Esophagus squamous epithelium (tissue), 5 donors: ENCODE data around the gene CD19. TPM values are rescaled to one million over a fixed set of nuclear protein-coding genes. Genes with fewer than 3 reads are reported as not detected.

Source experiments
- DNase-seq: peaks from one replicate; lab custom pipeline; 2025; lab: John Stamatoyannopoulos, UW
- H3K27ac ChIP-seq, 4 donors: fragments of 200-600 bp; sonication (generic); one replicate each; pipeline ENCODE4 v1.5.1; 2016 to 2019; ENCODE audit warnings: mild to moderate bottlenecking in 1 of 4
- H3K27me3 ChIP-seq, 4 donors: fragments of 200-600 bp; sonication (generic); 1 replicate in 3 of 4; 2 replicates in 1 of 4; pipeline versions ENCODE4 v1.5.1 to v1.6.0; 2017 to 2021; ENCODE audit warnings: antibody characterized with exemption in 1 of 4
- H3K36me3 ChIP-seq, 3 donors: fragments of 200-600 bp; sonication (generic); one replicate each; pipeline ENCODE4 v1.5.1; 2016 to 2019
- H3K4me1 ChIP-seq, 3 donors: fragments of 200-600 bp; sonication (generic); one replicate each; pipeline ENCODE4 v1.5.1; 2017 to 2019
- H3K4me3 ChIP-seq, 4 donors: fragments of 200-600 bp; sonication (generic); 1 replicate in 3 of 4; 2 replicates in 1 of 4; pipeline ENCODE4 v1.5.1; 2016 to 2019; ENCODE audit warnings: mild to moderate bottlenecking in 2 of 4, moderate library complexity in 1 of 4
- H3K9me3 ChIP-seq, 3 donors: fragments of 200-600 bp; sonication (generic); one replicate each; pipeline ENCODE4 v1.5.1; 2016 to 2019
- POLR2A ChIP-seq, 4 donors: fragments of 450-650 bp; IDR thresholded peaks; one replicate each; pipeline ENCODE4 v1.6.1; 2017; ENCODE audit warnings: antibody characterized with exemption in 4 of 4, mild to moderate bottlenecking in 4 of 4, moderate library complexity in 3 of 4
- WGBS, 2 donors: methylation state at CpG; one replicate each; pipeline ENCODE4 v1.1.5; 2018; 5-methylcytosine and 5-hydroxymethylcytosine counted together
- intact Hi-C: fragments of 100-400 bp; cut with DNase I; formaldehyde crosslinking; loops from one replicate; pipeline ENCODE4 v1.15.0; 2022
- total RNA-seq, 4 donors: library from RNA; depleted of rRNA; stranded (reverse); fragments of >200 nt; gene quantifications; one replicate each; pipeline ENCODE4 v1.1.0, GENCODE V29; 2016
- TF ChIP-seq, protein P1 (sequence below), 6 experiments: fragments of 450-650 bp in 4 of 6; fragments of 200-600 bp in 2 of 6; sonication (generic) in 2 of 6; IDR thresholded peaks; one replicate each; pipeline ENCODE4 v1.5.1; 2016 to 2019; ENCODE audit warnings: antibody characterized with exemption in 6 of 6, mild to moderate bottlenecking in 4 of 6, moderate library complexity in 4 of 6
- donor health status: DM: yes; HTN: yes; CAD: no.

The CD19 gene
- total RNA-seq, 4 donors from 2014 or later, result 0.19 to 0.42 TPM; not detected in 2

DNA sequence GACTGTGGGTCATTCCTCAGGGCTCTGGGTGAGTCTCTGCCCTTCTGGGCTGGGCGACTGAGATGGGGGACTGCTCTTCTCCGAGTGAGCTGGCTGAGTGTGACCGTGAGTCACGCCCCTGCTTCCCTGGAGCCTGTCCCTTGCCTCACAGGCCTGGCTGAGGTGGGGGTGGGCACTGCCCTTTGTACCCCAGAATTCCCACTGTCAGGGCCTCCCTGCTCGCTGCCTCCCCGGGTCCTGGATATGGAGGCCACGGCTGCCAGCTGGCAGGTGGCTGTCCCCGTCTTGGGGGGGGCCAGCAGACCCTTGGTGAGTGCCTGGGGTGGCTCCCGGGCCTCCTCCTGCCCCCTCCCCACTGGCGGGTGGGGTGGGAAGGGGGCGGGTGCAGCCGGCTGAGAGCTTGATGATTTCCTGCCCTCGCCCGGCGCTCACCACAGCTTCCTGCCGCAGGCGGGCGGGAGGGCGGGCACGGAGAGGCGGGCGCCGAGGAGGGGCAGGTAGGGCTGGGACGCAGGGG is 52.9 kb downstream of the CD19 start, which contains the start of gene LAT:
Gene LAT (plus strand): TSS at position 434 of the 517 bp plus-strand sequence. CDS start 366 bp downstream, outside the sequence.
- peaks cover 0 to 7% (median 0%) of the 10 kb centered on the region in 3 donors for H3K4me1 ChIP-seq
- peaks cover 17 to 99% (median 36%) of the 10 kb centered on the region in 3 donors for H3K36me3 ChIP-seq
- DNase-seq, result no peak
- WGBS, 2 donors, result 40% methylated on average over 1 to 2 of the region's 24 CpGs
- intact Hi-C loops, result no loop called here
- H3K27ac ChIP-seq, result peak within 1 kb of the TSS; percentile 28 to 68 (median 41)
- H3K27me3 ChIP-seq, result no peaks in the 10 kb centered on the region
- peaks cover 0 to 19% (median 5%) of the 10 kb centered on the region in 3 donors for H3K9me3 ChIP-seq
- peak within 1 kb of the TSS; percentile 0 to 50 (median 36) for H3K4me3 ChIP-seq
- no peak for TF ChIP-seq POLR2A (IDR thresholded peaks at IDR 0.05)
- TF ChIP-seq, protein P1, sequence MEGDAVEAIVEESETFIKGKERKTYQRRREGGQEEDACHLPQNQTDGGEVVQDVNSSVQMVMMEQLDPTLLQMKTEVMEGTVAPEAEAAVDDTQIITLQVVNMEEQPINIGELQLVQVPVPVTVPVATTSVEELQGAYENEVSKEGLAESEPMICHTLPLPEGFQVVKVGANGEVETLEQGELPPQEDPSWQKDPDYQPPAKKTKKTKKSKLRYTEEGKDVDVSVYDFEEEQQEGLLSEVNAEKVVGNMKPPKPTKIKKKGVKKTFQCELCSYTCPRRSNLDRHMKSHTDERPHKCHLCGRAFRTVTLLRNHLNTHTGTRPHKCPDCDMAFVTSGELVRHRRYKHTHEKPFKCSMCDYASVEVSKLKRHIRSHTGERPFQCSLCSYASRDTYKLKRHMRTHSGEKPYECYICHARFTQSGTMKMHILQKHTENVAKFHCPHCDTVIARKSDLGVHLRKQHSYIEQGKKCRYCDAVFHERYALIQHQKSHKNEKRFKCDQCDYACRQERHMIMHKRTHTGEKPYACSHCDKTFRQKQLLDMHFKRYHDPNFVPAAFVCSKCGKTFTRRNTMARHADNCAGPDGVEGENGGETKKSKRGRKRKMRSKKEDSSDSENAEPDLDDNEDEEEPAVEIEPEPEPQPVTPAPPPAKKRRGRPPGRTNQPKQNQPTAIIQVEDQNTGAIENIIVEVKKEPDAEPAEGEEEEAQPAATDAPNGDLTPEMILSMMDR (IDR thresholded peaks at IDR 0.05), result no peak

- intact Hi-C loops, result no loop called here
- no peaks in the 10 kb centered on the region for H3K27me3 ChIP-seq
- H3K9me3 ChIP-seq, result peaks cover 0 to 19% (median 5%) of the 10 kb centered on the region in 3 donors
- peaks cover 0 to 7% (median 0%) of the 10 kb centered on the region in 3 donors for H3K4me1 ChIP-seq
- peak overlapping the region in 3 of 4 donors; percentile 18 to 68 (median 34) for H3K27ac ChIP-seq
- WGBS, 2 donors, result 76 to 83% methylated on average over 7 to 8 of the region's 19 CpGs
- DNase-seq, result no peak
- peaks cover 15 to 99% (median 34%) of the 10 kb centered on the region in 3 donors for H3K36me3 ChIP-seq
- TF ChIP-seq, protein P1 (IDR thresholded peaks at IDR 0.05), result no peak
- no peak for TF ChIP-seq POLR2A (IDR thresholded peaks at IDR 0.05)
- H3K4me3 ChIP-seq, result peak overlapping the region; percentile 0 to 50 (median 36)
Measured at GRCh38 chr16:28985211-28986041, 53.7 kb downstream of the CD19 start.

DNA sequence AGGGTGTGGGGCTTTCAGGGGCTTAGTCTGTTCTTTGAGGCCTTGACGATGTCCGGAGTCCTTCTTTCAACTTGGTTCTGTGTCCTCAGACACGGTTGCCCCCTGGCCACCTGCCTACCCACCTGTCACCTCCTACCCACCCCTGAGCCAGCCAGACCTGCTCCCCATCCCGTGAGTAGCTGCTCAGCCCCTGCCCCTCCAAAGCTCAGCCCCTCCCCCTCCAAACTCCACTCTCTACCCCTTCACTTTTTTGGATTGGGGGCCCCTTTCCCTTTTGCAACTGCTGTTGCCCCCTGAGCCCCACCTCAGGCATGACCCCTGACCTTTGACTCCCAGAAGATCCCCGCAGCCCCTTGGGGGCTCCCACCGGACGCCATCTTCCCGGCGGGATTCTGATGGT is 54.3 kb downstream of the CD19 start:
- TF ChIP-seq POLR2A (IDR thresholded peaks at IDR 0.05), result no peak
- TF ChIP-seq, protein P1 (IDR thresholded peaks at IDR 0.05), result no peak
- Histone ChIP-seq H3K9me3 (peaks cover 0 to 19% (median 5%) of the 10 kb centered on the region in 3 donors), H3K36me3 (peaks cover 12 to 97% (median 28%) of the 10 kb centered on the region in 3 donors), H3K4me3 (peak overlapping the region; percentile 0 to 50 (median 36)), H3K27me3 (no peaks in the 10 kb centered on the region), H3K4me1 (peaks cover 0 to 7% (median 0%) of the 10 kb centered on the region in 3 donors), H3K27ac (peak overlapping the region in 3 of 4 donors; percentile 18 to 68 (median 34))
- WGBS, 2 donors, result 67 to 88% methylated on average over 5 to 8 of the region's 9 CpGs
- DNase-seq, result no peak
- intact Hi-C loops, result no loop called here

DNA sequence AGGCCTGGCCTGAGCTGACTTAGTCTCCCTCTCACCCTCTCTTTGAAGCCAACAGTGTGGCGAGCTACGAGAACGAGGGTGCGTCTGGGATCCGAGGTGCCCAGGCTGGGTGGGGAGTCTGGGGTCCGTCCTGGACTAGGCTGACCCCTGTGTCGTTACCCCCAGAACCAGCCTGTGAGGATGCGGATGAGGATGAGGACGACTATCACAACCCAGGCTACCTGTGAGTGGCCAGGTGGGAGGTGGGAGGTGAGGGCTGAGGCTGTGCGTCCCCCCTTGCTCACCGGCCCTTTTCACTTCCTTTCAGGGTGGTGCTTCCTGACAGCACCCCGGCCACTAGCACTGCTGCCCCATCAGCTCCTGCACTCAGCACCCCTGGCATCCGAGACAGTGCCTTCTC is 54.7 kb downstream of the CD19 start:
- no peak for DNase-seq
- H3K27me3 ChIP-seq, result no peaks in the 10 kb centered on the region
- peaks cover 12 to 92% (median 23%) of the 10 kb centered on the region in 3 donors for H3K36me3 ChIP-seq
- intact Hi-C loops, result no loop called here
- TF ChIP-seq, protein P1 (IDR thresholded peaks at IDR 0.05), result no peak
- TF ChIP-seq POLR2A (IDR thresholded peaks at IDR 0.05), result no peak
- 88 to 100% methylated on average over 2 to 4 of the region's 13 CpGs for WGBS, 2 donors
- H3K9me3 ChIP-seq, result peaks cover 0 to 17% (median 5%) of the 10 kb centered on the region in 3 donors
- peaks cover 0 to 7% (median 0%) of the 10 kb centered on the region in 3 donors for H3K4me1 ChIP-seq
- H3K27ac ChIP-seq, result peak overlapping the region in 2 of 4 donors; percentile 18 to 68
- H3K4me3 ChIP-seq, result peak overlapping the region in 3 of 4 donors; percentile 31 to 50 (median 41)
